ENCODE data around the gene RFC3.

Gene RFC3

DNA sequence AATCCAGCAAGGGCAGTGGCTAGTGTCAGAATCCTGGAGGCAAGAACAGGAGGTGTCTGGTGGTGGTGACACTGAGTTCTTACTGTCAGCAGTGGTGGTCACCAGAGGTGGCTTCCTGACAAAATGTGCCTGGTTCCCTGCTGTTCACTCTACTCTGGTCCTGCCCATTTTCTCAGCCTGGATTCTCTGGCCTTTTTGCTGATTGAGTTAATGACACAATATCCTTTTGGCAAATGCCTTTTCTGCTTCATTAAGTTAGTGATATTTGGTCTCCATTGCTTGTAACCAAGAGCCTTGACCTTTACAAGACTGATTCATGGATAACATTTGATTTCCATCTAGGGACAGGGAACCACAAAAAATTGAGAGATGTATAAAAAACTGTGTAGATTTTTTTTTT, 51.1 kb downstream of the RFC3 start:
- no peaks in the 10 kb centered on the region for H3K27me3 ChIP-seq (ENCODE audit: insufficient read depth, low read length, poor library complexity)
- no peak overlapping the region for H3K4me3 ChIP-seq (ENCODE audit: low read depth in 1 of 2, low read length in 2 of 2)
- no peak for ATAC-seq (ENCODE audit: insufficient read depth, low read depth)
- no peaks in the 10 kb centered on the region for H3K36me3 ChIP-seq (ENCODE audit: insufficient read depth, low read length)
- H2AFZ ChIP-seq (ENCODE audit: low read depth, low read length): no peak overlapping the region
- no peak overlapping the region for H3K9ac ChIP-seq (ENCODE audit: low read depth, low read length)
- H3K4me2 ChIP-seq (ENCODE audit: insufficient read depth, low read length): no peak overlapping the region
- H3K9me3 ChIP-seq (ENCODE audit: insufficient read depth, low read length, severe bottlenecking): no peaks in the 10 kb centered on the region
- no peak for DNase-seq
- H3K4me1 ChIP-seq (ENCODE audit: insufficient read depth, low read length): no peaks in the 10 kb centered on the region
- no peak overlapping the region for H3K27ac ChIP-seq (ENCODE audit: low read length)
- no peak for TF ChIP-seq EZH2 (IDR thresholded peaks at IDR 0.05; ENCODE audit: borderline replicate concordance, low read depth, low read length, severe bottlenecking)
- TF ChIP-seq, protein P1, sequence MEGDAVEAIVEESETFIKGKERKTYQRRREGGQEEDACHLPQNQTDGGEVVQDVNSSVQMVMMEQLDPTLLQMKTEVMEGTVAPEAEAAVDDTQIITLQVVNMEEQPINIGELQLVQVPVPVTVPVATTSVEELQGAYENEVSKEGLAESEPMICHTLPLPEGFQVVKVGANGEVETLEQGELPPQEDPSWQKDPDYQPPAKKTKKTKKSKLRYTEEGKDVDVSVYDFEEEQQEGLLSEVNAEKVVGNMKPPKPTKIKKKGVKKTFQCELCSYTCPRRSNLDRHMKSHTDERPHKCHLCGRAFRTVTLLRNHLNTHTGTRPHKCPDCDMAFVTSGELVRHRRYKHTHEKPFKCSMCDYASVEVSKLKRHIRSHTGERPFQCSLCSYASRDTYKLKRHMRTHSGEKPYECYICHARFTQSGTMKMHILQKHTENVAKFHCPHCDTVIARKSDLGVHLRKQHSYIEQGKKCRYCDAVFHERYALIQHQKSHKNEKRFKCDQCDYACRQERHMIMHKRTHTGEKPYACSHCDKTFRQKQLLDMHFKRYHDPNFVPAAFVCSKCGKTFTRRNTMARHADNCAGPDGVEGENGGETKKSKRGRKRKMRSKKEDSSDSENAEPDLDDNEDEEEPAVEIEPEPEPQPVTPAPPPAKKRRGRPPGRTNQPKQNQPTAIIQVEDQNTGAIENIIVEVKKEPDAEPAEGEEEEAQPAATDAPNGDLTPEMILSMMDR (IDR thresholded peaks at IDR 0.05; ENCODE audit: borderline replicate concordance, extremely low read depth, low read length, poor library complexity, severe bottlenecking): no peak
- no peaks in the 10 kb centered on the region for H3K79me2 ChIP-seq (ENCODE audit: insufficient read depth, low read length)
- no peaks in the 10 kb centered on the region for H4K20me1 ChIP-seq (ENCODE audit: insufficient read depth, low read length)

GRCh38 chr13:33870046-33870668, 52.2 kb downstream of the RFC3 start:
- no peak overlapping the region for H3K4me2 ChIP-seq (ENCODE audit: insufficient read depth, low read length)
- H3K4me3 ChIP-seq (ENCODE audit: low read depth in 1 of 2, low read length in 2 of 2): no peak overlapping the region
- TF ChIP-seq, protein P1 (IDR thresholded peaks at IDR 0.05; ENCODE audit: borderline replicate concordance, extremely low read depth, low read length, poor library complexity, severe bottlenecking): no peak
- no peak for TF ChIP-seq EZH2 (IDR thresholded peaks at IDR 0.05; ENCODE audit: borderline replicate concordance, low read depth, low read length, severe bottlenecking)
- H3K9ac ChIP-seq (ENCODE audit: low read depth, low read length): no peak overlapping the region
- H3K36me3 ChIP-seq (ENCODE audit: insufficient read depth, low read length): no peaks in the 10 kb centered on the region
- H2AFZ ChIP-seq (ENCODE audit: low read depth, low read length): no peak overlapping the region
- H3K27me3 ChIP-seq (ENCODE audit: insufficient read depth, low read length, poor library complexity): no peaks in the 10 kb centered on the region
- H3K4me1 ChIP-seq (ENCODE audit: insufficient read depth, low read length): no peaks in the 10 kb centered on the region
- no peaks in the 10 kb centered on the region for H4K20me1 ChIP-seq (ENCODE audit: insufficient read depth, low read length)
- no peaks in the 10 kb centered on the region for H3K79me2 ChIP-seq (ENCODE audit: insufficient read depth, low read length)
- ATAC-seq (ENCODE audit: insufficient read depth, low read depth): no peak
- DNase-seq: no peak
- no peak overlapping the region for H3K27ac ChIP-seq (ENCODE audit: low read length)
- no peaks in the 10 kb centered on the region for H3K9me3 ChIP-seq (ENCODE audit: insufficient read depth, low read length, severe bottlenecking)

DNA sequence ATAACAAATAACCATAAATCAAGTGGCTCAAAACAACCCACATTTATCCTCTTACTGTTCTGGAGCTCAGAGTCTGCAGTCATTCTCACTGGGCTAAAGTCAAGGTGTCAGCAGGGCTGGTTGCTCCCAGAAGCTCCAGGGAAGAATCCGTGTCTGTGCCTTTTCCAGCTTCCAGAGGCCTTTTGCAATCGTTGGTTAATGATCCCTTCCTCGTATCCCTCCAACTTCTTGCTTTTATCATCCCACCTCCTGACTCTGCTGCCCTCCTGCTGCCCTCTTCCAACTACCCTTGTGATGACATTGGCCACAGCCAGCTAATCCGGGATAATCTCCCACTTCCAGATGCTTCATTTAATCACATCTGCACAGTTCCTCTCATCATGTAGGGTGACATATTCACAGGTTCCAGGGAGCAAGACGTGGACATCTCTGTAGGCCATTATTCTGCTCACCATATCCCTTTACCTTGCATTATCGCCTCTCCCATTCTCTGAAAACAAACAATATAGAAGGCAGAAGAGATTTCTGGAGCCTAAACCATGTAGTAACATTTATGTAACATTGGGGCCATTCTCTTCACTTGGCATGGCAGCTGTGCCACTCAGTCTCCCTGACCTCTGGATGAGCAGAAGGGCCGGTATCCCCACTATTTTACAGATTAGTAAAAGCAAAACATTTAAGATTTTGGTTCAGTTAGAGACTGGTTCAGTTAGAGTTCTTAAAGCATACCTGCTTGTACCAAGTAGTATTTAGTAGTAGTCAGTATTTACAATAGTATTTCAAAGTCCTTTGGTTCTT, 53.5 kb downstream of the RFC3 start:
- Histone ChIP-seq H2AFZ (ENCODE audit: low read depth, low read length) (no peak overlapping the region), H3K9ac (ENCODE audit: low read depth, low read length) (no peak overlapping the region), H3K36me3 (ENCODE audit: insufficient read depth, low read length) (no peaks in the 10 kb centered on the region), H3K79me2 (ENCODE audit: insufficient read depth, low read length) (no peaks in the 10 kb centered on the region), H3K27me3 (ENCODE audit: insufficient read depth, low read length, poor library complexity) (no peaks in the 10 kb centered on the region), H3K27ac (ENCODE audit: low read length) (no peak overlapping the region), H3K4me2 (ENCODE audit: insufficient read depth, low read length) (no peak overlapping the region), H4K20me1 (ENCODE audit: insufficient read depth, low read length) (no peaks in the 10 kb centered on the region), H3K4me3 (ENCODE audit: low read depth in 1 of 2, low read length in 2 of 2) (no peak overlapping the region), H3K4me1 (ENCODE audit: insufficient read depth, low read length) (no peaks in the 10 kb centered on the region), H3K9me3 (ENCODE audit: insufficient read depth, low read length, severe bottlenecking) (no peaks in the 10 kb centered on the region)
- DNase-seq (no peak), ATAC-seq (ENCODE audit: insufficient read depth, low read depth) (no peak)
- TF ChIP-seq EZH2 (IDR thresholded peaks at IDR 0.05; ENCODE audit: borderline replicate concordance, low read depth, low read length, severe bottlenecking): no peak
- TF ChIP-seq, protein P1 (IDR thresholded peaks at IDR 0.05; ENCODE audit: borderline replicate concordance, extremely low read depth, low read length, poor library complexity, severe bottlenecking): no peak
